ENCODE results near the gene FCHO2. TPM values are rescaled to one million over a fixed set of nuclear protein-coding genes. Genes with fewer than 3 reads are reported as not detected.

FCHO2 gene
- total RNA-seq, 1 experiment from 2014 or later, result 36.5 TPM

- BruUV-seq (replicated peaks), result no TSS peak
- Mint-ChIP-seq H3K9me3 (ENCODE audit: low read depth, unreplicated experiment) (peaks cover 5% of the 10 kb centered on the region), H3K36me3 (ENCODE audit: insufficient read depth, unreplicated experiment) (peaks cover 44% of the 10 kb centered on the region), H3K27ac (ENCODE audit: unreplicated experiment) (peak overlapping the region; percentile 92), H3K4me3 (ENCODE audit: low read depth, unreplicated experiment) (peak overlapping the region; percentile 81), H3K4me1 (ENCODE audit: low read depth, unreplicated experiment) (peaks cover 77% of the 10 kb centered on the region), H3K27me3 (ENCODE audit: unreplicated experiment) (no peaks in the 10 kb centered on the region)
- peak; percentile 79 for DNase-seq
- intact Hi-C loops (cut with micrococcal nuclease; ENCODE audit: unreplicated experiment), result loop anchor here (5.0 to 10.0 kb wide), 2 partner anchors 37 to 175 kb away; no protein-coding TSS in a partner anchor
- CTCF ChIA-PET, result interaction anchor here (0.6 to 2.0 kb wide), 5 partner anchors 23 to 97 kb away, joined by 3 to 9 read pairs (median 6); no protein-coding TSS in a partner anchor
- TF ChIP-seq CTCF (IDR thresholded peaks at IDR 0.05; ENCODE audit: unreplicated experiment), result no peak
Observed at GRCh38 chr5:73119451-73120157, 163.8 kb downstream of the FCHO2 start.

GRCh38 chr5:73120222-73121118 lies 164.6 kb downstream of the FCHO2 start, which contains the start of gene TMEM171:
Gene TMEM171, plus strand, starts transcription at chr5:73120575. Its CDS starts 2,799 bp downstream, at chr5:73123374.
- peaks cover 68% of the 10 kb centered on the region for H3K4me1 Mint-ChIP-seq (ENCODE audit: low read depth, unreplicated experiment)
- peaks cover 5% of the 10 kb centered on the region for H3K9me3 Mint-ChIP-seq (ENCODE audit: low read depth, unreplicated experiment)
- H3K27me3 Mint-ChIP-seq (ENCODE audit: unreplicated experiment), result no peaks in the 10 kb centered on the region
- CTCF ChIA-PET, result interaction anchor here (1.2 to 2.0 kb wide), 4 partner anchors 24 to 96 kb away, joined by 3 to 9 read pairs (median 4); no protein-coding TSS in a partner anchor
- H3K36me3 Mint-ChIP-seq (ENCODE audit: insufficient read depth, unreplicated experiment), result peaks cover 48% of the 10 kb centered on the region
- H3K27ac Mint-ChIP-seq (ENCODE audit: unreplicated experiment), result peak within 1 kb of the TSS; percentile 92
- H3K4me3 Mint-ChIP-seq (ENCODE audit: low read depth, unreplicated experiment), result peak within 1 kb of the TSS; percentile 81
- intact Hi-C loops (cut with micrococcal nuclease; ENCODE audit: unreplicated experiment), result no loop called here
- no TSS peak for BruUV-seq (replicated peaks)
- TF ChIP-seq CTCF (IDR thresholded peaks at IDR 0.05; ENCODE audit: unreplicated experiment), result no peak
- peak; percentile 81 for DNase-seq

GRCh38 chr5:73121119-73121463 lies 165.2 kb downstream of the FCHO2 start:
- H3K27ac Mint-ChIP-seq (ENCODE audit: unreplicated experiment), result peak overlapping the region; percentile 17
- H3K27me3 Mint-ChIP-seq (ENCODE audit: unreplicated experiment), result no peaks in the 10 kb centered on the region
- H3K4me1 Mint-ChIP-seq (ENCODE audit: low read depth, unreplicated experiment), result peaks cover 62% of the 10 kb centered on the region
- intact Hi-C loops (cut with micrococcal nuclease; ENCODE audit: unreplicated experiment), result no loop called here
- TF ChIP-seq CTCF (IDR thresholded peaks at IDR 0.05; ENCODE audit: unreplicated experiment), result no peak
- CTCF ChIA-PET, result interaction anchor here (1.2 kb wide), 1 partner anchor 81 kb away, joined by 9 read pairs; no protein-coding TSS in a partner anchor
- H3K36me3 Mint-ChIP-seq (ENCODE audit: insufficient read depth, unreplicated experiment), result peaks cover 48% of the 10 kb centered on the region
- BruUV-seq (replicated peaks), result no TSS peak
- peak overlapping the region; percentile 81 for H3K4me3 Mint-ChIP-seq (ENCODE audit: low read depth, unreplicated experiment)
- peaks cover 5% of the 10 kb centered on the region for H3K9me3 Mint-ChIP-seq (ENCODE audit: low read depth, unreplicated experiment)
- DNase-seq, result no peak

- intact Hi-C loops (cut with micrococcal nuclease; ENCODE audit: unreplicated experiment), result no loop called here
- no peak for TF ChIP-seq CTCF (IDR thresholded peaks at IDR 0.05; ENCODE audit: unreplicated experiment)
- H3K4me1 Mint-ChIP-seq (ENCODE audit: low read depth, unreplicated experiment), result peaks cover 42% of the 10 kb centered on the region
- no peak overlapping the region for H3K27ac Mint-ChIP-seq (ENCODE audit: unreplicated experiment)
- H3K27me3 Mint-ChIP-seq (ENCODE audit: unreplicated experiment), result no peaks in the 10 kb centered on the region
- H3K36me3 Mint-ChIP-seq (ENCODE audit: insufficient read depth, unreplicated experiment), result peaks cover 55% of the 10 kb centered on the region
- CTCF ChIA-PET, result no interaction called here
- no peak for DNase-seq
- H3K4me3 Mint-ChIP-seq (ENCODE audit: low read depth, unreplicated experiment), result peak overlapping the region; percentile 2
- no peaks in the 10 kb centered on the region for H3K9me3 Mint-ChIP-seq (ENCODE audit: low read depth, unreplicated experiment)
- BruUV-seq (replicated peaks), result no TSS peak
Observed at GRCh38 chr5:73122875-73123810, 167.3 kb downstream of the FCHO2 start.

All from Calu3 (cell line).